AG09309 (cell line): ENCODE data around the gene ZNF225.

Experiments
- DNase-seq: peaks from one replicate; pipeline ENCODE4 v3.0.0-alpha.2; 2010; ENCODE audit warnings: low read depth
- H3K4me3 ChIP-seq: 2 replicates; pipeline ENCODE4 v1.5.1; 2011; ENCODE audit warnings: mild to moderate bottlenecking, low read depth, low read length, moderate library complexity; ENCODE audit not compliant: control insufficient read depth
- TF ChIP-seq, protein P1 (sequence below): IDR thresholded peaks from 2 replicates; pipeline ENCODE4 v1.5.1; 2011; ENCODE audit warnings: mild to moderate bottlenecking, low read depth, low read length, inconsistent platforms; ENCODE audit not compliant: insufficient read depth, control insufficient read depth; ENCODE audit errors: missing control alignments

The ZNF225 gene

DNA sequence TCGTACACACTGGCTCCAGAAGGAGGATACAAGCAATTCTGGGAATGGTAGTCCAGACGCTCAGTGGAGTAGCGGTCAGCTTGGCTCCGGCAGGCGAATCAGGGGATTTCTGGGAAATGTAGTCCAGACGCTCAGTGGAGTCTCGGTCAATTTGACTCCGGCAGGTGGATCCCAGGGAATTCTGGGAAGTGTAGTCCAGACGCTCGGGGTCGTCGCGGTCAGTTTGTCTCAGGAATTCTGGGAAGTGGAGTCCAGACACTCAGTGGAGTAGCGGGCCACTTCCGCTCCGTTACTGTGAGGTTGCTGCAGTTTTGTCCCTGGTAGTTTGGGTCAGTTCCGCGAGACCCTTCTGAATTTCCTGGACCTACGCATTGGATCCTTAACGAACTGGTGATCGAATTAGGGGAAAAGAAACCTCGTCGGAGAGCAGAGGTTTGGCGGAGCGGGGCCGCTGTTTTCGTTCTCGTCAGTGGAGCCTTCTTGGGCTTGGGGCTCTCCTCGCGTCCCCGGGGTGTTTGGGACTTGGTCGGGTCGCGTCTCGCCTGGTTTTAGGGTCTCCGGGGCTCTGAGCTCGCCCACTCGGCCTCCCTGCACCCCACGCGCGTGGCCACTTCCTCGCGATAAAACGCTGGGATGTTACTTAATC, at the start of gene ZNF225:
Gene ZNF225 (plus strand): TSS at position 262 of the 646 bp plus-strand sequence. CDS start 2,429 bp downstream, outside the sequence.
- peak within 1 kb of the TSS; percentile 94 for H3K4me3 ChIP-seq
- peak; percentile 95 for DNase-seq
- TF ChIP-seq, protein P1, sequence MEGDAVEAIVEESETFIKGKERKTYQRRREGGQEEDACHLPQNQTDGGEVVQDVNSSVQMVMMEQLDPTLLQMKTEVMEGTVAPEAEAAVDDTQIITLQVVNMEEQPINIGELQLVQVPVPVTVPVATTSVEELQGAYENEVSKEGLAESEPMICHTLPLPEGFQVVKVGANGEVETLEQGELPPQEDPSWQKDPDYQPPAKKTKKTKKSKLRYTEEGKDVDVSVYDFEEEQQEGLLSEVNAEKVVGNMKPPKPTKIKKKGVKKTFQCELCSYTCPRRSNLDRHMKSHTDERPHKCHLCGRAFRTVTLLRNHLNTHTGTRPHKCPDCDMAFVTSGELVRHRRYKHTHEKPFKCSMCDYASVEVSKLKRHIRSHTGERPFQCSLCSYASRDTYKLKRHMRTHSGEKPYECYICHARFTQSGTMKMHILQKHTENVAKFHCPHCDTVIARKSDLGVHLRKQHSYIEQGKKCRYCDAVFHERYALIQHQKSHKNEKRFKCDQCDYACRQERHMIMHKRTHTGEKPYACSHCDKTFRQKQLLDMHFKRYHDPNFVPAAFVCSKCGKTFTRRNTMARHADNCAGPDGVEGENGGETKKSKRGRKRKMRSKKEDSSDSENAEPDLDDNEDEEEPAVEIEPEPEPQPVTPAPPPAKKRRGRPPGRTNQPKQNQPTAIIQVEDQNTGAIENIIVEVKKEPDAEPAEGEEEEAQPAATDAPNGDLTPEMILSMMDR: no peak

GRCh38 chr19:44066305-44066704, 46.9 kb upstream of the ZNF225 start:
- no peak for DNase-seq
- H3K4me3 ChIP-seq: no peak overlapping the region
- TF ChIP-seq, protein P1: no peak

DNA sequence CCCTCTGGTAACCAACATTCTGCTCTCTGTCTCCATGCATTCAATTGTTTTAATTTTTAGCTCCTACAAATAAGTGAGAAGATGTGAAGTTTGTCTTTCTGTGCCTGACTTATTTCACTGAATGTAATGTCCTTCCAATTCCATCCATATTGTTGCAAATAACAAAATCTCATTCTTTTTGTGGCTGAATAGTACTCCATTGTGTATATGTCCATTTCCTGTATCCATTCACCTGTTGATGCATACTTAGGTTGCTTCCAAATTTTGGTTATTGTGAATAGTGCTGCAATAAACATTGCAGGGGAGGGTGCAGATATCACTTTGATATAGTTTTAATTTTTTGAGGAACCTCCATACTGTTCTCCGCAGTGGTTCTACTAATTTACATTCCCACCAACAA, 43.8 kb upstream of the ZNF225 start:
- no peak for DNase-seq
- H3K4me3 ChIP-seq: no peak overlapping the region
- TF ChIP-seq, protein P1: no peak

GRCh38 chr19:44071824-44072542, 41.2 kb upstream of the ZNF225 start, which contains the start of gene ZNF284:
ZNF284 (plus strand) TSS chr19:44072159; CDS start chr19:44076390, 4,231 bp downstream.
- TF ChIP-seq, protein P1: no peak
- H3K4me3 ChIP-seq: peak within 1 kb of the TSS; percentile 84
- DNase-seq: peak; percentile 46

GRCh38 chr19:44072543-44073401, 40.4 kb upstream of the ZNF225 start:
- DNase-seq: no peak
- H3K4me3 ChIP-seq: peak overlapping the region; percentile 84
- TF ChIP-seq, protein P1: no peak

DNA sequence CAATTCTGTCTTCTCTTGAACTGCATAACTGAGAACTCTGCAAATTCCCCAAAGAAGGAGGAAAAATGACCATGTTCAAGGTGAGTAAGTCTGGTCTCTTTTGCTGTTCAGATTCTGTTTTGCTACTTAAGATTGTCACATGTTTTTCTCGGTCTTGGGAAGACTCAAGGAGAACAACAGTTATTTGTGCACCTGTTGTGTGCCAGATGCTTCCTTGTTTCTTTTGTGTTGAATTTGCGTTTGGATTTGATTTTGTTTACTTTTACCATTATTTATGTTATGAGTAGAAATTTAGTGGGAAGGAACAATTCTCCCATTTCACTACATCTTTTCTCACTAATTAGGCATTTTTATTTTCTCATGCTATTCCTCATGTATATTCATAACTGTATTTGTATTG, 36.9 kb upstream of the ZNF225 start:
- no peak for DNase-seq
- TF ChIP-seq, protein P1: no peak
- no peak overlapping the region for H3K4me3 ChIP-seq
